PFSK-1 (cell line): Measurements from ENCODE around the gene SRGAP3.

ENCODE experiments used
- FOXP2 ChIP-seq: optimal IDR thresholded peaks from 2 replicates; pipeline ENCODE3; 2011; ENCODE audit warnings: borderline replicate concordance, control low read depth, inconsistent platforms; ENCODE audit not compliant: insufficient read depth; ENCODE audit errors: extremely low read length, extremely low read depth
- POLR2AphosphoS5 ChIP-seq: IDR thresholded peaks from 2 replicates; pipeline ENCODE4 v1.6.1; 2012; ENCODE audit warnings: low read depth, mild to moderate bottlenecking, control low read depth, low read length, moderate library complexity
- REST ChIP-seq, 2 experiments: IDR thresholded peaks; 2 replicates each; pipeline versions ENCODE4 v1.6.1 to v1.8.0; 2011 to 2012; ENCODE audit warnings: low read depth in 2 of 2, low read length in 2 of 2, control low read depth in 1 of 2, inconsistent platforms in 1 of 2, mild to moderate bottlenecking in 1 of 2, moderate library complexity in 1 of 2; ENCODE audit not compliant: insufficient read depth in 1 of 2
- SIN3A ChIP-seq: IDR thresholded peaks from 2 replicates; pipeline ENCODE4 v1.6.1; 2012; ENCODE audit warnings: mild to moderate bottlenecking, low read length, moderate library complexity, borderline replicate concordance; ENCODE audit not compliant: insufficient read depth
- TAF1 ChIP-seq: IDR thresholded peaks from 2 replicates; pipeline ENCODE4 v1.6.1; 2012; ENCODE audit warnings: low read length, control low read depth, borderline replicate concordance; ENCODE audit not compliant: insufficient read depth

SRGAP3 gene

GRCh38 chr3:8954938-8955763, 294.3 kb downstream of the SRGAP3 start:
- no peak for TF ChIP-seq REST (IDR thresholded peaks at IDR 0.05; ENCODE audit: insufficient read depth in 1 of 2, low read depth in 2 of 2, low read length in 2 of 2)
- TF ChIP-seq POLR2AphosphoS5, result no peak
- no peak for TF ChIP-seq SIN3A
- no peak for TF ChIP-seq FOXP2
- no peak for TF ChIP-seq TAF1

- TF ChIP-seq FOXP2, result no peak
- no peak for TF ChIP-seq SIN3A
- no peak for TF ChIP-seq TAF1
- no peak for TF ChIP-seq REST (IDR thresholded peaks at IDR 0.05; ENCODE audit: insufficient read depth in 1 of 2, low read depth in 2 of 2, low read length in 2 of 2)
- no peak for TF ChIP-seq POLR2AphosphoS5
These were observed 296.1 kb downstream of the SRGAP3 start for GRCh38 chr3:8953313-8953712.

- TF ChIP-seq TAF1, result no peak
- no peak for TF ChIP-seq POLR2AphosphoS5
- no peak for TF ChIP-seq SIN3A
- TF ChIP-seq REST (IDR thresholded peaks at IDR 0.05; ENCODE audit: insufficient read depth in 1 of 2, low read depth in 2 of 2, low read length in 2 of 2), result no peak
- no peak for TF ChIP-seq FOXP2
These were observed 297.3 kb downstream of the SRGAP3 start for GRCh38 chr3:8952130-8952529.

GRCh38 chr3:8945890-8946600, 303.4 kb downstream of the SRGAP3 start:
- no peak for TF ChIP-seq REST (IDR thresholded peaks at IDR 0.05; ENCODE audit: insufficient read depth in 1 of 2, low read depth in 2 of 2, low read length in 2 of 2)
- TF ChIP-seq FOXP2, result no peak
- no peak for TF ChIP-seq SIN3A
- TF ChIP-seq POLR2AphosphoS5, result no peak
- no peak for TF ChIP-seq TAF1
